HCT116 (cell line): ENCODE measurements around the gene MANBA. TPM values are rescaled to one million over a fixed set of nuclear protein-coding genes. Genes with fewer than 3 reads are reported as not detected.

Source experiments
- ATAC-seq: fragments of 200-7000 bp; cut with Tn5 transposase; 2 replicates; pipeline ENCODE4 v1.9.1; 2020; ENCODE audit warnings: mild to moderate bottlenecking, moderate library complexity
- BruUV-seq: library from RNA; stranded (reverse); fragments of 400-500 nt; replicated peaks from 2 replicates; lab custom pipeline; 2021; lab: Mats Ljungman, UMichigan
- CTCF ChIA-PET: fragments of 300-600 bp; sonication (Branson Sonifier 250); formaldehyde crosslinking; loops from one replicate; lab custom pipeline; 2021; ENCODE audit warnings: antibody characterized with exemption; lab: Charles Lee
- POLR2A ChIA-PET: fragments of 300-600, 350-600 bp; sonication (Branson Sonifier 250); formaldehyde crosslinking; loops from one replicate; lab custom pipeline; 2021; ENCODE audit warnings: antibody characterized with exemption; lab: Charles Lee
- RAD21 ChIA-PET, 2 experiments: fragments of 300-600 bp; sonication (Branson Sonifier 250); formaldehyde crosslinking; loops; one replicate each; lab custom pipeline; 2023; ENCODE audit warnings: low total read pairs in 2 of 2; ENCODE audit not compliant: uncharacterized antibody in 2 of 2, unreplicated experiment in 2 of 2, low non-redundant PET in 1 of 2; lab: Charles Lee
- DNase-seq: peaks from one replicate; pipeline ENCODE4 v3.0.0-alpha.2; 2010; ENCODE audit warnings: low read depth, low spot score
- H2AFZ ChIP-seq: fragments of 200-600 bp; shearing (Covaris generic), sonication (generic); 2 replicates; pipeline ENCODE4 v1.6.1; 2017; ENCODE audit warnings: low read depth, mixed run types, mixed read lengths, antibody characterized with exemption, low read length; ENCODE audit not compliant: poor library complexity, severe bottlenecking
- H3K27ac ChIP-seq: 2 replicates; pipeline ENCODE4 v1.5.1; 2012; ENCODE audit warnings: low read depth, low read length
- H3K27me3 ChIP-seq: fragments of 200-600 bp; sonication (generic); 2 replicates; pipeline ENCODE4 v1.6.1; 2016; ENCODE audit warnings: mixed run types, low read length, mixed read lengths; ENCODE audit not compliant: insufficient read depth
- H3K36me3 ChIP-seq, 2 experiments: fragments of 200-500 bp in 1 of 2; fragments of 200-600 bp in 1 of 2; sonication (Bioruptor generic) in 1 of 2; sonication (generic) in 1 of 2; 2 replicates each; pipeline versions ENCODE4 v1.5.1 to v1.6.1; 2014 to 2016; ENCODE audit warnings: low read length in 2 of 2, inconsistent platforms in 1 of 2, mixed read lengths in 1 of 2, mixed run types in 1 of 2; ENCODE audit not compliant: insufficient read depth in 2 of 2, control insufficient read depth in 1 of 2
- H3K4me1 ChIP-seq, 2 experiments: fragments of 200-600 bp in 1 of 2; sonication (generic) in 1 of 2; 2 replicates each; pipeline versions ENCODE4 v1.5.1 to v1.6.1; 2012 to 2017; ENCODE audit warnings: low read length in 2 of 2, inconsistent platforms in 1 of 2, mild to moderate bottlenecking in 1 of 2, mixed read lengths in 1 of 2, mixed run types in 1 of 2, moderate library complexity in 1 of 2; ENCODE audit not compliant: insufficient read depth in 2 of 2, control insufficient read depth in 1 of 2
- H3K4me2 ChIP-seq: fragments of 200-600 bp; sonication (generic); 2 replicates; pipeline ENCODE4 v1.6.1; 2017; ENCODE audit warnings: mixed run types, low read length, mixed read lengths
- H3K4me3 ChIP-seq, 2 experiments: fragments of 200-600 bp in 1 of 2; sonication (generic) in 1 of 2; replicated peaks in 1 of 2; 2 replicates each; pipeline ENCODE4 v1.5.1; 2011 to 2016; ENCODE audit warnings: low read length in 2 of 2, control low read depth in 1 of 2, low read depth in 1 of 2, mild to moderate bottlenecking in 1 of 2, mixed read lengths in 1 of 2, mixed run types in 1 of 2
- H3K79me2 ChIP-seq: fragments of 200-600 bp; sonication (generic); 2 replicates; pipeline ENCODE4 v1.6.1; 2017; ENCODE audit warnings: mild to moderate bottlenecking, mixed run types, low read length, moderate library complexity, mixed read lengths; ENCODE audit not compliant: insufficient read depth
- H3K9ac ChIP-seq: fragments of 200-600 bp; sonication (generic); 2 replicates; pipeline ENCODE4 v1.6.1; 2016; ENCODE audit warnings: low read length, mixed read lengths
- H3K9me2 ChIP-seq: fragments of 200-600 bp; sonication (generic), shearing (Covaris generic); 2 replicates; pipeline ENCODE4 v1.6.1; 2017; ENCODE audit warnings: mixed run types, mild to moderate bottlenecking, moderate library complexity; ENCODE audit not compliant: insufficient read depth
- H3K9me3 ChIP-seq, 2 experiments: fragments of 200-500 bp in 1 of 2; fragments of 200-600 bp in 1 of 2; sonication (Bioruptor generic) in 1 of 2; sonication (generic) in 1 of 2; 2 replicates each; pipeline ENCODE4 v1.6.1; 2014 to 2017; ENCODE audit warnings: low read length in 2 of 2, mixed read lengths in 2 of 2, inconsistent platforms in 1 of 2, low read depth in 1 of 2, mild to moderate bottlenecking in 1 of 2, mixed run types in 1 of 2, moderate library complexity in 1 of 2; ENCODE audit not compliant: control insufficient read depth in 1 of 2, insufficient read depth in 1 of 2
- H4K20me1 ChIP-seq: fragments of 200-600 bp; sonication (generic), shearing (Covaris generic); 2 replicates; pipeline ENCODE4 v1.6.1; 2017; ENCODE audit warnings: mixed run types, mild to moderate bottlenecking, moderate library complexity; ENCODE audit not compliant: insufficient read depth
- EZH2phosphoT487 ChIP-seq: fragments of 200-600 bp; IDR thresholded peaks from 2 replicates; pipeline ENCODE4 v1.6.1; 2018; ENCODE audit warnings: antibody characterized with exemption, borderline replicate concordance
- FOSL1 ChIP-seq: IDR thresholded peaks from 2 replicates; pipeline ENCODE4 v1.6.1; 2012; ENCODE audit warnings: low read depth
- SP1 ChIP-seq: IDR thresholded peaks from 2 replicates; pipeline ENCODE4 v1.6.1; 2012; ENCODE audit warnings: low read depth
- SRF ChIP-seq: IDR thresholded peaks from 2 replicates; pipeline ENCODE4 v1.6.1; 2012; ENCODE audit warnings: low read depth
- TCF7L2 ChIP-seq: IDR thresholded peaks from 2 replicates; pipeline ENCODE4 v1.7.0; 2011; ENCODE audit warnings: borderline replicate concordance, inconsistent platforms; ENCODE audit not compliant: insufficient read depth, insufficient read length; ENCODE audit errors: extremely low read depth
- ZNF274 ChIP-seq: fragments of 200-500 bp; sonication (Bioruptor generic); IDR thresholded peaks from 2 replicates; pipeline ENCODE4 v1.6.1; 2014; ENCODE audit warnings: mild to moderate bottlenecking, low read depth, low read length, inconsistent platforms
- intact Hi-C: fragments of 100-400 bp; cut with micrococcal nuclease; formaldehyde crosslinking; loops from 2 replicates; pipeline ENCODE4 v1.10.0; 2022
- total RNA-seq: library from RNA; stranded (reverse); gene quantifications from one replicate; pipeline ENCODE4 v1.2.1, GENCODE V29; 2021; ENCODE audit not compliant: unreplicated experiment
- TF ChIP-seq, protein P1 (sequence below): IDR thresholded peaks from 2 replicates; pipeline ENCODE4 v1.6.1; 2012
- TF ChIP-seq, protein P2 (sequence below): IDR thresholded peaks from 2 replicates; pipeline ENCODE4 v1.6.1; 2012; ENCODE audit warnings: low read depth
- TF ChIP-seq, protein P3 (sequence below), 3 experiments: fragments of 200-600 bp in 1 of 3; sonication (generic) in 1 of 3; IDR thresholded peaks in 2 of 3; conservative IDR thresholded peaks in 1 of 3; 2 replicates each; pipeline ENCODE4 v1.5.1; 2012 to 2017; ENCODE audit warnings: low read depth in 2 of 3, low read length in 2 of 3, antibody characterized with exemption in 1 of 3, borderline replicate concordance in 1 of 3, control low read depth in 1 of 3, mild to moderate bottlenecking in 1 of 3, mixed read lengths in 1 of 3, mixed run types in 1 of 3, moderate library complexity in 1 of 3; ENCODE audit not compliant: insufficient read depth in 1 of 3

MANBA gene
- total RNA-seq, 1 experiment from 2014 or later = 21.3 TPM

DNA sequence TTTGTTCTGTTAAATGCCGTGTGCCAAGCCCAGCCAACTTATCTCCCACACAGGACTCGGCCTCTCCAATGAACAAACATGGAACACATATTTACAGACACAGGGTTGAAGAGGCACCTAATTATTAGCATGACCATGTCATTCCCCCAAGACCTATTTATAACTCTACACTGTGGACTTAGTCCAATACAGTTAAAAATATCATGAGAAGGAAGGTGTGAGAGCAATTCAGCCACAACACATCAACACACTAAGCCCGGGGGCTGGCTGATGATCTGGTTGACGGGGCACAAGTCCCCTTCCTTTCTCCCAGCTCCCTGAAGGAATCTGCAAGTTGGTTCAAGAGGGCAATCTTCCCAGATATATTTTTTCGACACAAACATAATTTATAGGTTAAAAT is 28.1 kb downstream of the MANBA start:
- H3K9me3 ChIP-seq = no peaks in the 10 kb centered on the region
- DNase-seq (no peak), ATAC-seq (no peak)
- H3K4me3 ChIP-seq = no peak overlapping the region
- ChIA-PET CTCF (no interaction called here), POLR2A (no interaction called here), RAD21 (no interaction called here)
- H4K20me1 ChIP-seq = no peaks in the 10 kb centered on the region
- H3K27me3 ChIP-seq = no peaks in the 10 kb centered on the region
- no peaks in the 10 kb centered on the region for H3K9me2 ChIP-seq
- H3K4me1 ChIP-seq = peaks cover 7 to 8% of the 10 kb centered on the region in 2 experiments
- no peak overlapping the region for H2AFZ ChIP-seq
- no peak overlapping the region for H3K4me2 ChIP-seq
- H3K36me3 ChIP-seq = no peaks in the 10 kb centered on the region
- no TSS peak for BruUV-seq
- no peak overlapping the region for H3K9ac ChIP-seq
- H3K79me2 ChIP-seq = no peaks in the 10 kb centered on the region; the same call in 1 of the 2 replicates
- no peak for TF ChIP-seq FOSL1
- TF ChIP-seq, protein P1, sequence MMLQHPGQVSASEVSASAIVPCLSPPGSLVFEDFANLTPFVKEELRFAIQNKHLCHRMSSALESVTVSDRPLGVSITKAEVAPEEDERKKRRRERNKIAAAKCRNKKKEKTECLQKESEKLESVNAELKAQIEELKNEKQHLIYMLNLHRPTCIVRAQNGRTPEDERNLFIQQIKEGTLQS = no peak
- TF ChIP-seq SP1 = no peak
- TF ChIP-seq TCF7L2 = no peak
- TF ChIP-seq, protein P2, sequence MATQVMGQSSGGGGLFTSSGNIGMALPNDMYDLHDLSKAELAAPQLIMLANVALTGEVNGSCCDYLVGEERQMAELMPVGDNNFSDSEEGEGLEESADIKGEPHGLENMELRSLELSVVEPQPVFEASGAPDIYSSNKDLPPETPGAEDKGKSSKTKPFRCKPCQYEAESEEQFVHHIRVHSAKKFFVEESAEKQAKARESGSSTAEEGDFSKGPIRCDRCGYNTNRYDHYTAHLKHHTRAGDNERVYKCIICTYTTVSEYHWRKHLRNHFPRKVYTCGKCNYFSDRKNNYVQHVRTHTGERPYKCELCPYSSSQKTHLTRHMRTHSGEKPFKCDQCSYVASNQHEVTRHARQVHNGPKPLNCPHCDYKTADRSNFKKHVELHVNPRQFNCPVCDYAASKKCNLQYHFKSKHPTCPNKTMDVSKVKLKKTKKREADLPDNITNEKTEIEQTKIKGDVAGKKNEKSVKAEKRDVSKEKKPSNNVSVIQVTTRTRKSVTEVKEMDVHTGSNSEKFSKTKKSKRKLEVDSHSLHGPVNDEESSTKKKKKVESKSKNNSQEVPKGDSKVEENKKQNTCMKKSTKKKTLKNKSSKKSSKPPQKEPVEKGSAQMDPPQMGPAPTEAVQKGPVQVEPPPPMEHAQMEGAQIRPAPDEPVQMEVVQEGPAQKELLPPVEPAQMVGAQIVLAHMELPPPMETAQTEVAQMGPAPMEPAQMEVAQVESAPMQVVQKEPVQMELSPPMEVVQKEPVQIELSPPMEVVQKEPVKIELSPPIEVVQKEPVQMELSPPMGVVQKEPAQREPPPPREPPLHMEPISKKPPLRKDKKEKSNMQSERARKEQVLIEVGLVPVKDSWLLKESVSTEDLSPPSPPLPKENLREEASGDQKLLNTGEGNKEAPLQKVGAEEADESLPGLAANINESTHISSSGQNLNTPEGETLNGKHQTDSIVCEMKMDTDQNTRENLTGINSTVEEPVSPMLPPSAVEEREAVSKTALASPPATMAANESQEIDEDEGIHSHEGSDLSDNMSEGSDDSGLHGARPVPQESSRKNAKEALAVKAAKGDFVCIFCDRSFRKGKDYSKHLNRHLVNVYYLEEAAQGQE = no peak
- TF ChIP-seq SRF = no peak
- TF ChIP-seq ZNF274 = no peak
- TF ChIP-seq, protein P3, sequence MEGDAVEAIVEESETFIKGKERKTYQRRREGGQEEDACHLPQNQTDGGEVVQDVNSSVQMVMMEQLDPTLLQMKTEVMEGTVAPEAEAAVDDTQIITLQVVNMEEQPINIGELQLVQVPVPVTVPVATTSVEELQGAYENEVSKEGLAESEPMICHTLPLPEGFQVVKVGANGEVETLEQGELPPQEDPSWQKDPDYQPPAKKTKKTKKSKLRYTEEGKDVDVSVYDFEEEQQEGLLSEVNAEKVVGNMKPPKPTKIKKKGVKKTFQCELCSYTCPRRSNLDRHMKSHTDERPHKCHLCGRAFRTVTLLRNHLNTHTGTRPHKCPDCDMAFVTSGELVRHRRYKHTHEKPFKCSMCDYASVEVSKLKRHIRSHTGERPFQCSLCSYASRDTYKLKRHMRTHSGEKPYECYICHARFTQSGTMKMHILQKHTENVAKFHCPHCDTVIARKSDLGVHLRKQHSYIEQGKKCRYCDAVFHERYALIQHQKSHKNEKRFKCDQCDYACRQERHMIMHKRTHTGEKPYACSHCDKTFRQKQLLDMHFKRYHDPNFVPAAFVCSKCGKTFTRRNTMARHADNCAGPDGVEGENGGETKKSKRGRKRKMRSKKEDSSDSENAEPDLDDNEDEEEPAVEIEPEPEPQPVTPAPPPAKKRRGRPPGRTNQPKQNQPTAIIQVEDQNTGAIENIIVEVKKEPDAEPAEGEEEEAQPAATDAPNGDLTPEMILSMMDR (IDR thresholded peaks at IDR 0.05 in 2 of 3, conservative IDR thresholded peaks at IDR 0.05 in 1 of 3; ENCODE audit: borderline replicate concordance in 1 of 3, insufficient read depth in 1 of 3, low read depth in 2 of 3, low read length in 2 of 3) = no peak
- no peak for TF ChIP-seq EZH2phosphoT487
- H3K27ac ChIP-seq = no peak overlapping the region
- intact Hi-C loops = no loop called here
